Liver (tissue), 3 donors: ENCODE measurements around the gene ANG.

Source experiments
- CTCF ChIP-seq: fragments of 150-350 bp; IDR thresholded peaks from 2 replicates; pipeline ENCODE4 v1.5.1; 2017; ENCODE audit warnings: improper control_type of control experiment, low read depth, low read length; ENCODE audit not compliant: missing input control
- HNF4A ChIP-seq, 2 donors: conservative IDR thresholded peaks; 2 replicates each; pipeline ENCODE4 v1.6.1; 2016; ENCODE audit warnings: antibody characterized with exemption in 2 of 2, mild to moderate bottlenecking in 2 of 2
- RAD21 ChIP-seq, 2 donors: IDR thresholded peaks; 2 replicates each; pipeline ENCODE4 v1.6.1; 2016; ENCODE audit warnings: antibody characterized with exemption in 2 of 2, mild to moderate bottlenecking in 2 of 2
- REST ChIP-seq: IDR thresholded peaks from 2 replicates; pipeline ENCODE4 v1.6.1; 2016; ENCODE audit warnings: antibody characterized with exemption, mild to moderate bottlenecking
- ZBTB33 ChIP-seq: IDR thresholded peaks from 2 replicates; pipeline ENCODE4 v1.6.1; 2016; ENCODE audit warnings: antibody characterized with exemption
- donor health status: healthy.
- donor health status: healthy.

GRCh38 chr14:20690848-20691640 lies 2.5 kb downstream of the ANG start:
- TF ChIP-seq RAD21 (IDR thresholded peaks at IDR 0.05) (peak; percentile 93 to 95), CTCF (peak; percentile 87), ZBTB33 (no peak), HNF4A (conservative IDR thresholded peaks at IDR 0.05) (peak in 1 of 2 donors; percentile 54), REST (no peak)
